K562 (cell line): Measurements from ENCODE around the gene ARL10. TPM values are rescaled to one million over a fixed set of nuclear protein-coding genes. Genes with fewer than 3 reads are reported as not detected.

Source experiments
- ATAC-seq: fragments of 200-7000 bp; cut with Tn5 transposase; 3 replicates; pipeline ENCODE4 v1.9.1; 2020; ENCODE audit warnings: moderate library complexity
- BruUV-seq: library from RNA; stranded (reverse); fragments of 400-500 nt; replicated peaks from 2 replicates; lab custom pipeline; 2021; lab: Mats Ljungman, UMichigan
- CTCF ChIA-PET: fragments of 300-600 bp; formaldehyde crosslinking; extraction: SDS; loops from one replicate; lab custom pipeline; 2021; ENCODE audit warnings: low intra/inter-chr PET ratio; lab: Yijun Ruan, JAX
- POLR2A ChIA-PET: fragments of 300-600, 350-650 bp; sonication (Branson Sonifier 250); formaldehyde crosslinking; extraction: SDS; loops from one replicate; lab custom pipeline; 2021; ENCODE audit warnings: antibody characterized with exemption, inconsistent platforms; lab: Yijun Ruan, JAX
- DNase-seq, 4 experiments: peaks; one replicate each; pipeline versions ENCODE4 v3.0.0 to v3.0.0-alpha.2; 2011 to 2018; ENCODE audit warnings: low spot score in 3 of 4, mixed read lengths in 3 of 4; ENCODE audit errors: extremely low read depth in 1 of 4
- FAIRE-seq: peaks from 2 replicates; lab custom pipeline; 2011; peaks lifted over from hg19 to GRCh38; lab: Jason Lieb, UNC
- H2AFZ ChIP-seq: 2 replicates; pipeline ENCODE4 v1.6.0; 2011; ENCODE audit warnings: low read depth, low read length, control low read depth, inconsistent platforms
- H3K27ac ChIP-seq: fragments of 200-600 bp; 3 replicates; pipeline ENCODE4 v1.8.0; 2011; ENCODE audit warnings: low read depth, mild to moderate bottlenecking, control low read depth, inconsistent platforms, low read length, moderate library complexity, mixed read lengths; ENCODE audit errors: extremely low read depth
- H3K27me3 ChIP-seq, 2 experiments: fragments of 300-600 bp in 1 of 2; 2 replicates in 1 of 2; 3 replicates in 1 of 2; pipeline versions ENCODE4 v1.6.0 to v1.8.0; 2011; ENCODE audit warnings: inconsistent platforms in 2 of 2, low read length in 2 of 2, mild to moderate bottlenecking in 1 of 2, mixed read lengths in 1 of 2, moderate library complexity in 1 of 2; ENCODE audit not compliant: control insufficient read depth in 2 of 2, insufficient read depth in 2 of 2
- H3K36me3 ChIP-seq: fragments of 300-600 bp; 3 replicates; pipeline ENCODE4 v1.8.0; 2011; ENCODE audit warnings: mild to moderate bottlenecking, low read length, inconsistent platforms; ENCODE audit not compliant: control insufficient read depth, insufficient read depth
- H3K4me1 ChIP-seq, 2 experiments: fragments of 200-600 bp in 1 of 2; replicated peaks in 1 of 2; 2 replicates in 1 of 2; 3 replicates in 1 of 2; pipeline versions ENCODE4 v1.5.1 to v1.8.0; 2011; ENCODE audit warnings: inconsistent platforms in 2 of 2, low read length in 2 of 2, mild to moderate bottlenecking in 1 of 2, mixed read lengths in 1 of 2, moderate library complexity in 1 of 2; ENCODE audit not compliant: control insufficient read depth in 2 of 2, insufficient read depth in 2 of 2
- H3K4me2 ChIP-seq: 2 replicates; pipeline ENCODE4 v1.6.1; 2011; ENCODE audit warnings: low read length, control low read depth, inconsistent platforms, mixed read lengths; ENCODE audit not compliant: insufficient read depth
- H3K4me3 ChIP-seq: fragments of 200-600 bp; sonication (generic), shearing (Covaris generic); 2 replicates; pipeline ENCODE4 v1.5.1; 2016; ENCODE audit warnings: control low read depth, inconsistent platforms
- H3K79me2 ChIP-seq: fragments of 200-600 bp; 3 replicates; pipeline ENCODE4 v1.8.0; 2011; ENCODE audit warnings: low read length, inconsistent platforms; ENCODE audit not compliant: control insufficient read depth, insufficient read depth
- H3K9ac ChIP-seq, 2 experiments: 2 replicates each; pipeline versions ENCODE4 v1.6.0 to v1.6.1; 2011; ENCODE audit warnings: low read depth in 2 of 2, low read length in 2 of 2, control low read depth in 1 of 2, inconsistent platforms in 1 of 2, mild to moderate bottlenecking in 1 of 2, mixed read lengths in 1 of 2; ENCODE audit not compliant: insufficient read depth in 1 of 2
- H3K9me1 ChIP-seq: one replicate; pipeline ENCODE4 v1.6.0; 2011; ENCODE audit warnings: inconsistent platforms, mild to moderate bottlenecking, low read length, moderate library complexity; ENCODE audit not compliant: control insufficient read depth, insufficient read depth
- H3K9me3 ChIP-seq: replicated peaks from 2 replicates; pipeline ENCODE4 v1.5.1; 2011; ENCODE audit warnings: low read depth, low read length, inconsistent platforms; ENCODE audit not compliant: control insufficient read depth, insufficient read depth
- H4K20me1 ChIP-seq: replicated peaks from 2 replicates; pipeline ENCODE4 v1.6.1; 2011; ENCODE audit warnings: low read length, inconsistent platforms, mixed read lengths; ENCODE audit not compliant: control insufficient read depth, insufficient read depth
- BRD9 ChIP-seq: fragments of 450-650 bp; IDR thresholded peaks from 2 replicates; pipeline ENCODE4 v1.6.1; 2018; ENCODE audit warnings: low read depth; ENCODE audit not compliant: partially characterized antibody
- FIP1L1 ChIP-seq: fragments of 200-400 bp; formaldehyde crosslinking; IDR thresholded peaks from 2 replicates; pipeline ENCODE4 v1.6.1; 2018; ENCODE audit warnings: mild to moderate bottlenecking, low read depth, low read length; ENCODE audit not compliant: poor library complexity, severe bottlenecking
- MAFF ChIP-seq: IDR thresholded peaks from 2 replicates; pipeline ENCODE4 v1.6.1; 2012; ENCODE audit warnings: low read length, improper control_type of control experiment
- MIER1 ChIP-seq: fragments of 450-650 bp; IDR thresholded peaks from 2 replicates; pipeline ENCODE4 v1.6.1; 2016; ENCODE audit warnings: antibody characterized with exemption, mild to moderate bottlenecking, low read depth
- NR2C2 ChIP-seq, 2 experiments: fragments of 200-800 bp in 1 of 2; sonication (Bioruptor generic) in 1 of 2; sonication (generic) in 1 of 2; formaldehyde crosslinking in 1 of 2; IDR thresholded peaks; 2 replicates each; pipeline versions ENCODE4 v1.6.1 to v1.8.0; 2016 to 2022; ENCODE audit warnings: mild to moderate bottlenecking in 1 of 2, missing compliant biosample characterization in 1 of 2, missing genetic modification characterization in 1 of 2, missing genetic modification reagents in 1 of 2
- RCOR1 ChIP-seq, 2 experiments: IDR thresholded peaks; 2 replicates each; pipeline ENCODE4 v1.6.1; 2012; ENCODE audit warnings: low read depth in 2 of 2, low read length in 2 of 2, borderline replicate concordance in 1 of 2, improper control_type of control experiment in 1 of 2
- U2AF2 ChIP-seq: fragments of 200-400 bp; formaldehyde crosslinking; optimal IDR thresholded peaks from 2 replicates; pipeline ENCODE3; 2017; ENCODE audit warnings: low read depth, mild to moderate bottlenecking, low read length
- ZKSCAN3 ChIP-seq: fragments of 250-450 bp; sonication (Bioruptor Pico); IDR thresholded peaks from 2 replicates; pipeline ENCODE4 v1.4.0; 2020
- ZNF239 ChIP-seq: fragments of 250-450 bp; sonication (Bioruptor Pico); IDR thresholded peaks from 2 replicates; pipeline ENCODE4 v1.4.0; 2020; ENCODE audit warnings: mild to moderate bottlenecking
- whole genome bisulfite sequencing: fragments of 100-300 bp; shearing (Covaris generic); methylation state at CpG from one replicate; pipeline ENCODE4 v1.1.6; 2016; ENCODE audit warnings: low coverage, mixed read lengths; ENCODE audit not compliant: insufficient coverage; ENCODE audit errors: missing lambda C conversion rate; 5-methylcytosine and 5-hydroxymethylcytosine counted together
- in situ Hi-C: fragments of 300-500 bp; cut with MboI; formaldehyde crosslinking; loops from 4 replicates; pipeline ENCODE4 v1.15.0; 2018; ENCODE audit warnings: inconsistent platforms, mixed read lengths
- intact Hi-C: fragments of 100-400 bp; cut with micrococcal nuclease; formaldehyde crosslinking; loops from 2 replicates; pipeline ENCODE4 v1.14.2; 2022
- polyA plus RNA-seq, 8 experiments: library from polyadenylated mRNA; depleted of rRNA in 4 of 8; stranded (reverse) in 5 of 8; unstranded in 3 of 8; fragments of >200 nt; fragmentation: Nextera tagmentation in 2 of 8; fragmentation: Illumina TruSeq in 1 of 8; extraction: Ambion mirVana in 2 of 8; extraction: Trizol in 1 of 8; gene quantifications; 2 replicates each; pipeline versions ENCODE4 v1.2.1 to v1.2.3, GENCODE V29; 2011 to 2014; ENCODE audit warnings: inconsistent platforms in 1 of 8, missing spikeins in 1 of 8
- total RNA-seq, 7 experiments: library from RNA; depleted of rRNA in 6 of 7; stranded (reverse); fragments of >200 nt in 6 of 7; fragmentation: Illumina TruSeq in 2 of 7; extraction: Trizol in 2 of 7; gene quantifications; 2 replicates each; pipeline versions ENCODE4 v1.2.1 to v1.2.3, GENCODE V29; 2011 to 2021; ENCODE audit warnings: low replicate concordance in 1 of 7
- TF ChIP-seq, protein P1 (sequence below), 2 experiments: fragments of 450-650 bp; IDR thresholded peaks; 2 replicates each; pipeline ENCODE4 v1.6.1; 2018; ENCODE audit warnings: mild to moderate bottlenecking in 2 of 2, low read depth in 1 of 2; ENCODE audit not compliant: partially characterized antibody in 2 of 2

ARL10 gene
- total and polyA plus RNA-seq, 9 of the 15 experiments (the other 6 are each of a cell fraction or from before 2014, with no cell fraction given): under 0.01 to 0.40 (median 0.34) TPM; not detected in 3

DNA sequence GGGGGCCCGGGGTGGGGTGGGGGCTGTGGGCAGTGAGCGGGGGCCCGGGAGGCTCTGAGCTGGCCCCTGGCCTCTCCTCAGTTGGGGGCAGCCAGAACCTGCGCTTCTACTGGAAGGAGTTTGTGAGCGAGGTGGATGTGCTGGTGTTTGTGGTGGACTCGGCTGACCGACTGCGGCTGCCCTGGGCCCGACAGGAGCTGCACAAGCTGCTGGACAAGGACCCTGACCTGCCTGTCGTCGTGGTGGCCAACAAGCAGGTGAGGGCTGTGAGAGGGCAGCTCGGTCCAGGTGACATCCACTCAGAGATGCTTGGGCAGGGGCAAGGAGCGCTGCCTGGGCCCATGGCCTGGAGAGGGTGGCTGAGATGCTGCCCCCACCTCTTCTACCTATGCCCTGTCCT is 3.4 kb downstream of the ARL10 start:
- DNase-seq: no peak
- no peak overlapping the region for H2AFZ ChIP-seq
- intact Hi-C loops: no loop called here
- peak overlapping the region in 1 of 2 experiments; percentile 14; a peak in 1 of 4 replicates for H3K9ac ChIP-seq
- no peak for FAIRE-seq
- TF ChIP-seq NR2C2 (CRISPR knock-in tag; IDR thresholded peaks at IDR 0.05) (no peak), NR2C2 (tag; IDR thresholded peaks at IDR 0.05) (no peak), BRD9 (no peak), FIP1L1 (no peak), RCOR1 (IDR thresholded peaks at IDR 0.05; ENCODE audit: borderline replicate concordance in 1 of 2, low read depth in 2 of 2, low read length in 2 of 2) (no peak), U2AF2 (no peak), MIER1 (no peak), ZKSCAN3 (CRISPR knock-in tag) (no peak), ZNF239 (CRISPR knock-in tag) (no peak), MAFF (no peak)
- TF ChIP-seq, protein P1, sequence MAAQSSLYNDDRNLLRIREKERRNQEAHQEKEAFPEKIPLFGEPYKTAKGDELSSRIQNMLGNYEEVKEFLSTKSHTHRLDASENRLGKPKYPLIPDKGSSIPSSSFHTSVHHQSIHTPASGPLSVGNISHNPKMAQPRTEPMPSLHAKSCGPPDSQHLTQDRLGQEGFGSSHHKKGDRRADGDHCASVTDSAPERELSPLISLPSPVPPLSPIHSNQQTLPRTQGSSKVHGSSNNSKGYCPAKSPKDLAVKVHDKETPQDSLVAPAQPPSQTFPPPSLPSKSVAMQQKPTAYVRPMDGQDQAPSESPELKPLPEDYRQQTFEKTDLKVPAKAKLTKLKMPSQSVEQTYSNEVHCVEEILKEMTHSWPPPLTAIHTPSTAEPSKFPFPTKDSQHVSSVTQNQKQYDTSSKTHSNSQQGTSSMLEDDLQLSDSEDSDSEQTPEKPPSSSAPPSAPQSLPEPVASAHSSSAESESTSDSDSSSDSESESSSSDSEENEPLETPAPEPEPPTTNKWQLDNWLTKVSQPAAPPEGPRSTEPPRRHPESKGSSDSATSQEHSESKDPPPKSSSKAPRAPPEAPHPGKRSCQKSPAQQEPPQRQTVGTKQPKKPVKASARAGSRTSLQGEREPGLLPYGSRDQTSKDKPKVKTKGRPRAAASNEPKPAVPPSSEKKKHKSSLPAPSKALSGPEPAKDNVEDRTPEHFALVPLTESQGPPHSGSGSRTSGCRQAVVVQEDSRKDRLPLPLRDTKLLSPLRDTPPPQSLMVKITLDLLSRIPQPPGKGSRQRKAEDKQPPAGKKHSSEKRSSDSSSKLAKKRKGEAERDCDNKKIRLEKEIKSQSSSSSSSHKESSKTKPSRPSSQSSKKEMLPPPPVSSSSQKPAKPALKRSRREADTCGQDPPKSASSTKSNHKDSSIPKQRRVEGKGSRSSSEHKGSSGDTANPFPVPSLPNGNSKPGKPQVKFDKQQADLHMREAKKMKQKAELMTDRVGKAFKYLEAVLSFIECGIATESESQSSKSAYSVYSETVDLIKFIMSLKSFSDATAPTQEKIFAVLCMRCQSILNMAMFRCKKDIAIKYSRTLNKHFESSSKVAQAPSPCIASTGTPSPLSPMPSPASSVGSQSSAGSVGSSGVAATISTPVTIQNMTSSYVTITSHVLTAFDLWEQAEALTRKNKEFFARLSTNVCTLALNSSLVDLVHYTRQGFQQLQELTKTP (IDR thresholded peaks at IDR 0.05; ENCODE audit: low read depth in 1 of 2, partially characterized antibody in 2 of 2): no peak
- peaks cover 11 to 14% of the 10 kb centered on the region in 2 experiments for H3K4me1 ChIP-seq
- H3K9me1 ChIP-seq: no peaks in the 10 kb centered on the region
- no peak overlapping the region for H3K4me2 ChIP-seq
- no peak for ATAC-seq
- no peaks in the 10 kb centered on the region for H3K36me3 ChIP-seq
- H3K4me3 ChIP-seq: no peak overlapping the region
- ChIA-PET POLR2A (no interaction called here), CTCF (no interaction called here)
- H3K27me3 ChIP-seq: no peaks in the 10 kb centered on the region
- no peaks in the 10 kb centered on the region for H3K79me2 ChIP-seq
- in situ Hi-C loops: no loop called here
- no TSS peak for BruUV-seq
- WGBS: 65% methylated on average over 3 of the region's 13 CpGs
- no peak overlapping the region for H3K27ac ChIP-seq
- no peaks in the 10 kb centered on the region for H4K20me1 ChIP-seq
- no peaks in the 10 kb centered on the region for H3K9me3 ChIP-seq
